Common myeloid progenitor, CD34-positive (primary cell): Measurements from ENCODE around the gene CMTM2.
"Not testable (repeated sequence)": the region's sequence is repeated elsewhere in the genome, so short reads cannot be mapped to it uniquely, and the experiment has no call there.

Source experiments
- CTCF ChIA-PET: fragments of 350-600 bp; sonication (Branson Sonifier 250); formaldehyde crosslinking; loops from one replicate; lab custom pipeline; 2021; ENCODE audit warnings: antibody characterized with exemption; lab: Charles Lee
- POLR2A ChIA-PET: fragments of 350-600 bp; sonication (Branson Sonifier 250); formaldehyde crosslinking; loops from one replicate; lab custom pipeline; 2021; ENCODE audit warnings: antibody characterized with exemption; lab: Charles Lee
- DNase-seq, 3 donors: peaks; one replicate each; pipeline versions ENCODE4 v3.0.0 to v3.0.0-alpha.2; 2013
- H3K27ac ChIP-seq, 2 experiments: 1 replicate in 1 of 2; 2 replicates in 1 of 2; pipeline ENCODE4 v1.7.0; 2013; ENCODE audit warnings: inconsistent platforms in 2 of 2, low read length in 2 of 2, mild to moderate bottlenecking in 2 of 2, low read depth in 1 of 2, moderate library complexity in 1 of 2; ENCODE audit not compliant: severe bottlenecking in 2 of 2, insufficient read depth in 1 of 2, poor library complexity in 1 of 2
- H3K27me3 ChIP-seq, 5 experiments: replicated peaks in 2 of 5; 1 replicate in 3 of 5; 2 replicates in 2 of 5; pipeline versions ENCODE4 v1.6.1 to v1.7.0; 2013; ENCODE audit warnings: low read length in 4 of 5, mild to moderate bottlenecking in 2 of 5, moderate library complexity in 2 of 5, inconsistent platforms in 1 of 5; ENCODE audit not compliant: insufficient read depth in 5 of 5, control insufficient read depth in 4 of 5
- H3K36me3 ChIP-seq, 4 experiments: 1 replicate in 2 of 4; 2 replicates in 2 of 4; pipeline versions ENCODE4 v1.6.1 to v1.7.0; 2013; ENCODE audit warnings: low read length in 3 of 4, control low read depth in 1 of 4, mild to moderate bottlenecking in 1 of 4; ENCODE audit not compliant: control insufficient read depth in 4 of 4, insufficient read depth in 4 of 4
- H3K4me1 ChIP-seq, 4 experiments: 1 replicate in 3 of 4; 2 replicates in 1 of 4; pipeline versions ENCODE4 v1.6.1 to v1.7.1; 2013; ENCODE audit warnings: low read length in 3 of 4, mild to moderate bottlenecking in 3 of 4, control low read depth in 1 of 4, inconsistent platforms in 1 of 4, moderate library complexity in 1 of 4; ENCODE audit not compliant: control insufficient read depth in 4 of 4, insufficient read depth in 4 of 4; ENCODE audit errors: control extremely low read depth in 1 of 4
- H3K4me3 ChIP-seq, 7 experiments: 1 replicate in 4 of 7; 2 replicates in 3 of 7; pipeline versions ENCODE4 v1.5.1 to v1.7.0; 2013; ENCODE audit warnings: mild to moderate bottlenecking in 7 of 7, low read length in 6 of 7, moderate library complexity in 6 of 7, inconsistent platforms in 2 of 7, low read depth in 2 of 7, control low read depth in 1 of 7; ENCODE audit not compliant: insufficient read depth in 4 of 7, control insufficient read depth in 1 of 7; ENCODE audit errors: extremely low read depth in 1 of 7
- H3K9me3 ChIP-seq, 5 experiments: 1 replicate in 4 of 5; 2 replicates in 1 of 5; pipeline versions ENCODE4 v1.6.1 to v1.7.1; 2013; ENCODE audit warnings: low read length in 4 of 5, mild to moderate bottlenecking in 2 of 5, inconsistent platforms in 1 of 5, low read depth in 1 of 5, moderate library complexity in 1 of 5; ENCODE audit not compliant: control insufficient read depth in 4 of 5, insufficient read depth in 2 of 5; ENCODE audit errors: control extremely low read depth in 1 of 5
- WGBS: methylation state at CpG from one replicate; pipeline ENCODE4 v1.1.5; 2013; ENCODE audit not compliant: insufficient coverage; 5-methylcytosine and 5-hydroxymethylcytosine counted together

Gene CMTM2

GRCh38 chr16:66610111-66610820 is 31.0 kb downstream of the CMTM2 start:
- CTCF ChIA-PET: interaction anchor here (0.8 to 2.9 kb wide), 8 partner anchors 14 to 257 kb away, joined by 3 to 18 read pairs (median 6); no protein-coding TSS in a partner anchor
- DNase-seq: no peak
- no peaks in the 10 kb centered on the region for H3K9me3 ChIP-seq
- POLR2A ChIA-PET: no interaction called here
- H3K36me3 ChIP-seq: peaks cover 20 to 67% (median 44%) of the 10 kb centered on the region in 4 experiments
- 98% methylated on average over 14 of the region's 14 CpGs for WGBS
- H3K4me3 ChIP-seq: no peak overlapping the region
- peaks cover 0 to 35% (median 30%) of the 10 kb centered on the region in 4 experiments for H3K4me1 ChIP-seq
- H3K27me3 ChIP-seq: no peaks in the 10 kb centered on the region
- no peak overlapping the region for H3K27ac ChIP-seq

GRCh38 chr16:66611911-66612310 is 32.6 kb downstream of the CMTM2 start:
- POLR2A ChIA-PET, DNase-seq, H3K9me3 ChIP-seq, H3K27ac ChIP-seq, H3K4me3 ChIP-seq, H3K27me3 ChIP-seq: not testable (repeated sequence)
- 100% methylated on average over 1 of the region's 8 CpGs for WGBS
- peaks cover 0 to 21% (median 18%) of the 10 kb centered on the region in 4 experiments for H3K4me1 ChIP-seq
- CTCF ChIA-PET: interaction anchor here (0.6 to 1.2 kb wide), 5 partner anchors 14 to 133 kb away, joined by 3 to 4 read pairs (median 3); no protein-coding TSS in a partner anchor
- H3K36me3 ChIP-seq: peaks cover 20 to 71% (median 45%) of the 10 kb centered on the region in 4 experiments

- Histone ChIP-seq H3K36me3 (peaks cover 20 to 68% (median 45%) of the 10 kb centered on the region in 4 experiments), H3K27ac (no peak overlapping the region), H3K4me1 (peaks cover 0 to 18% (median 16%) of the 10 kb centered on the region in 4 experiments), H3K27me3 (no peaks in the 10 kb centered on the region), H3K9me3 (no peaks in the 10 kb centered on the region), H3K4me3 (no peak overlapping the region)
- no peak for DNase-seq
- CTCF ChIA-PET: interaction anchor here (0.8 to 1.2 kb wide), 3 partner anchors 14 to 46 kb away, joined by 3 to 4 read pairs (median 4); no protein-coding TSS in a partner anchor
- POLR2A ChIA-PET: no interaction called here
- 94% methylated on average over 10 of the region's 14 CpGs for WGBS
Observed at GRCh38 chr16:66612422-66612821, 33.2 kb downstream of the CMTM2 start.

GRCh38 chr16:66614161-66614802 is 35.0 kb downstream of the CMTM2 start:
- Histone ChIP-seq H3K27me3 (no peaks in the 10 kb centered on the region), H3K27ac (no peak overlapping the region), H3K36me3 (peaks cover 20 to 64% (median 42%) of the 10 kb centered on the region in 4 experiments), H3K4me1 (no peaks in the 10 kb centered on the region), H3K4me3 (no peak overlapping the region), H3K9me3 (no peaks in the 10 kb centered on the region)
- WGBS: 98% methylated on average over 6 of the region's 12 CpGs
- ChIA-PET CTCF (interaction anchor here (0.9 to 1.2 kb wide), 2 partner anchors 21 to 37 kb away, joined by 3 read pairs; no protein-coding TSS in a partner anchor), POLR2A (no interaction called here)
- DNase-seq: no peak

GRCh38 chr16:66616169-66616568 is 36.9 kb downstream of the CMTM2 start:
- H3K36me3 ChIP-seq: peaks cover 9 to 62% (median 30%) of the 10 kb centered on the region in 4 experiments
- WGBS: 100% methylated on average over 2 of the region's 4 CpGs
- ChIA-PET CTCF (interaction anchor here (2.9 kb wide), 1 partner anchor 8 kb away, joined by 13 read pairs; no protein-coding TSS in a partner anchor), POLR2A (no interaction called here)
- H3K9me3 ChIP-seq: no peaks in the 10 kb centered on the region
- DNase-seq: no peak
- no peak overlapping the region for H3K4me3 ChIP-seq
- H3K4me1 ChIP-seq: no peaks in the 10 kb centered on the region
- H3K27ac ChIP-seq: no peak overlapping the region
- H3K27me3 ChIP-seq: no peaks in the 10 kb centered on the region

GRCh38 chr16:66616592-66616991 is 37.3 kb downstream of the CMTM2 start:
- Histone ChIP-seq H3K4me1 (no peaks in the 10 kb centered on the region), H3K9me3 (no peaks in the 10 kb centered on the region), H3K27ac (no peak overlapping the region), H3K4me3 (no peak overlapping the region), H3K36me3 (peaks cover 9 to 61% (median 31%) of the 10 kb centered on the region in 4 experiments), H3K27me3 (no peaks in the 10 kb centered on the region)
- CTCF ChIA-PET: interaction anchor here (2.9 kb wide), 1 partner anchor 9 kb away, joined by 13 read pairs; no protein-coding TSS in a partner anchor
- WGBS: 93% methylated on average over 8 of the region's 9 CpGs
- POLR2A ChIA-PET: no interaction called here
- DNase-seq: no peak
